Right lobe of liver (tissue), 4 donors: ENCODE measurements around the gene DCTN3.

Experiments
- POLR2A ChIP-seq: fragments of 450-650 bp; IDR thresholded peaks from one replicate; pipeline ENCODE4 v1.6.1; 2017; ENCODE audit warnings: antibody characterized with exemption, mild to moderate bottlenecking
- TF ChIP-seq, protein P1 (sequence below), 4 donors: fragments of 200-600 bp in 3 of 4; fragments of 450-650 bp in 1 of 4; IDR thresholded peaks; one replicate each; pipeline versions ENCODE4 v1.5.1 to v1.8.0; 2016 to 2022; ENCODE audit warnings: antibody characterized with exemption in 4 of 4, mild to moderate bottlenecking in 2 of 4
- donor health status: DM: no; HTN: no; CAD: no.
- donor health status: DM: no; HTN: no; CAD: no.
- donor health status: DM: no; HTN: yes; CAD: no.

DNA sequence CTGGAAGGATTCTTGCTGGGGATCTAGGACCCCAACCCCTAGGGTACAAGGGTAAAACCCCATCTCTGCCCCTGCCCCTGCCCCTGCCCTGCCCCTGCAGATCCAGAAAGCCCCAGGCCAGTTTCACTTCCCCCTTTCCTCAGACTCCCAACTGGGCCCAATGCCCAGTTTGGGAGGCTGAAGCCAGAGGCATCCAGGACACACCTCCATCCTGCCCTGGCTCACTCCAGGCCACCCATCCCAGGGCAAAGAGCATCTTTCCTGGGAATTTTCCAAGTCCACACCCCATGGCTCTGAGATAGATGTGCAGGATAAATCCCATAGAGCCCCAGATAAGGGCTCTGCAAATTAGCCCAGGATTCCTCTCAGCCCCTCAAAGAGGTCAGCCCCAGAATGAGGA lies 48.2 kb downstream of the DCTN3 start:
- TF ChIP-seq, protein P1, sequence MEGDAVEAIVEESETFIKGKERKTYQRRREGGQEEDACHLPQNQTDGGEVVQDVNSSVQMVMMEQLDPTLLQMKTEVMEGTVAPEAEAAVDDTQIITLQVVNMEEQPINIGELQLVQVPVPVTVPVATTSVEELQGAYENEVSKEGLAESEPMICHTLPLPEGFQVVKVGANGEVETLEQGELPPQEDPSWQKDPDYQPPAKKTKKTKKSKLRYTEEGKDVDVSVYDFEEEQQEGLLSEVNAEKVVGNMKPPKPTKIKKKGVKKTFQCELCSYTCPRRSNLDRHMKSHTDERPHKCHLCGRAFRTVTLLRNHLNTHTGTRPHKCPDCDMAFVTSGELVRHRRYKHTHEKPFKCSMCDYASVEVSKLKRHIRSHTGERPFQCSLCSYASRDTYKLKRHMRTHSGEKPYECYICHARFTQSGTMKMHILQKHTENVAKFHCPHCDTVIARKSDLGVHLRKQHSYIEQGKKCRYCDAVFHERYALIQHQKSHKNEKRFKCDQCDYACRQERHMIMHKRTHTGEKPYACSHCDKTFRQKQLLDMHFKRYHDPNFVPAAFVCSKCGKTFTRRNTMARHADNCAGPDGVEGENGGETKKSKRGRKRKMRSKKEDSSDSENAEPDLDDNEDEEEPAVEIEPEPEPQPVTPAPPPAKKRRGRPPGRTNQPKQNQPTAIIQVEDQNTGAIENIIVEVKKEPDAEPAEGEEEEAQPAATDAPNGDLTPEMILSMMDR (IDR thresholded peaks at IDR 0.05), result no peak
- no peak for TF ChIP-seq POLR2A
